OCI-LY7 (cell line): ENCODE results near the gene AKAP10.

ENCODE experiments used
- CTCF ChIP-seq: fragments of 200-600 bp; sonication (generic); conservative IDR thresholded peaks from 2 replicates; pipeline ENCODE4 v1.5.1; 2014; ENCODE audit warnings: mild to moderate bottlenecking, antibody characterized with exemption, low read length, moderate library complexity, mixed read lengths
- EZH2phosphoT487 ChIP-seq: fragments of 200-600 bp; sonication (generic); IDR thresholded peaks from 2 replicates; pipeline ENCODE4 v1.6.1; 2018; ENCODE audit warnings: low read depth, borderline replicate concordance, mild to moderate bottlenecking, mixed run types, antibody characterized with exemption, low read length, moderate library complexity, mixed read lengths

- peak; percentile 80 for TF ChIP-seq CTCF
- TF ChIP-seq EZH2phosphoT487: no peak
Measured at GRCh38 chr17:19992803-19993713, 15.4 kb upstream of the AKAP10 start.
